ENCODE measurements around the gene ZFYVE27.
A peak's percentile ranks its signal among the peaks of the same experiment; 100 is the strongest.

The ZFYVE27 gene

DNA sequence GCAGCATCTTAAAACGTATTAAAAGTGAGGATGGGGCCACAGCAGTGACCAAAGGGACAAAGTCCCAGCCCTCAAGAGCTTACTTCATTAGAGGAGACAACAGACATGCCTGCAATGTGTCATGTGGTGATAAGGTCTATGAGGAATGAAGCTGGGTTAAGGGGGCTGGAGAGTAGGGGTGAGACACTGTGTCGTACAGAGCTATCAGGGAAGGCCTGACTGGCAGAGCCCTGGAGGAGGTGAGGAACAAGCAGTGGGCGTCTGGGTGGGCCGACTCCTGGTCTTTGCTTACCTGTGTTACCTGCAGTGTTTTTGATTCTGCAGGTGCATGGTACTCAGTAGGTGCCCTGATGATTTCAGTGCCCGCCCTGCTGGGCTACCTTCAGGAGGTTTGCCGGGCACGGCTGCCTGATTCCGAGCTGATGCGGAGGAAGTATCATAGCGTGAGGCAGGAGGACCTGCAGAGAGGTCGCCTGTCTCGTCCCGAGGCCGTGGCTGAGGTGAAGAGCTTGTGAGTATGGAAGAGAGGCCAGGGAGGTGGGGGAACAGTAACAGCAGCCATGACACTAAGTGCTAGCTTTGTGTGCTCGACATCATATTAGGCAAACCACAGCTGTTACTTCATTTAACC lies 7.6 kb downstream of the ZFYVE27 start:
- no peak for DNase-seq

DNA sequence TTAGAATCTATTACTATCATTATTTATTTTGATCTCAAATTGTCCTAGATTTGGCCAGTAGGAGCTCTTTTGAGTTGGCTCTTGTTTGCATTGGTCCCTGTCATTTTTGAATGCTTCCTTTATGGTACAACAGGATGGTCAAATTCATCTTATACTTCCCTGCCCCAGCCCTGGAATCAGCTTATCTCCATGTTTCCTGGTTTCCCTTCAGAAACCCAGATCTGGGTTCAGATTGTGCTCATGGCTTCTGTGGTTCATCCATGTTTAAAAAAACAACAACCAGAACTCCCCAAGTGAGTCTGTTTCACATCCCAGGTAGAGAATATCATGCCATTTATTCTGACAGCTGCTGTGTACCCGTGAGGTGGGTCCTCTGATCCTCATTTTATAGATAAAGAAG lies 10.6 kb downstream of the ZFYVE27 start:
- DNase-seq: no peak

DNA sequence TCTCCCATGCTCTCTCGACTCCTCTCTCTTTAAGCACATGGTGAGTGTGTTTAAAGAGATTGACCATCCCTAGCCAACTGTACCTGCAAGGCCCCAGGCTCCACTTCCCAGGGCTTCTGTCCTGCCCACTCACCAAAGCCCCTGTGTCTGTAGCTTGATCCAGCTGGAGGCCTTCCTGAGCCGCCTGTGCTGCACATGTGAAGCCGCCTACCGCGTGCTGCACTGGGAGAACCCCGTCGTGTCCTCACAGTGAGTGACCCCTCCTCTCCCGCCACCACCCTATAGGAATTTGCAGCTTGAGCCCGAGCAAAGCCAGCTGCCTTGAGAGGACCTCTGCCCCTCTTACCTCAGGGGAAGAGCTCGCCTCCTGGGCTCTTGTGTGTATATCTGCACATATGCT lies 11.2 kb downstream of the ZFYVE27 start:
- DNase-seq: no peak

DNA sequence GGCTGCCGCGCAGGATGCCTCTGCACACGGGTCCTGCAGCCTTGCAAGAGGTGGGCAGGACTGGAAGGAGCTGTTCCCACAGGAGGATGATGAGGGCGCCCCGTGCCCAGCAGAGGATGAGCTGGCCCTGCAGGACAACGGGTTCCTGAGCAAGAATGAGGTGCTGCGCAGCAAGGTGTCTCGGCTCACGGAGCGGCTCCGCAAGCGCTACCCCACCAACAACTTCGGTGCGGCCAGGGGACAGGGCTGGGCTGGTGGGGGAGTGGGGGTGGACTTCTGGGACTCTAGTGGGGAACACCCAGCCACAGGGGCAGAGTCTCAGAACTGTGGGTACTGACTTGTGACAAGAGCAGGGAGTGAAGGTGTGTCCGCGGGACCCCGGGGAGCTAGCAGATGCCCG lies 16.0 kb downstream of the ZFYVE27 start:
- DNase-seq: no peak

DNA sequence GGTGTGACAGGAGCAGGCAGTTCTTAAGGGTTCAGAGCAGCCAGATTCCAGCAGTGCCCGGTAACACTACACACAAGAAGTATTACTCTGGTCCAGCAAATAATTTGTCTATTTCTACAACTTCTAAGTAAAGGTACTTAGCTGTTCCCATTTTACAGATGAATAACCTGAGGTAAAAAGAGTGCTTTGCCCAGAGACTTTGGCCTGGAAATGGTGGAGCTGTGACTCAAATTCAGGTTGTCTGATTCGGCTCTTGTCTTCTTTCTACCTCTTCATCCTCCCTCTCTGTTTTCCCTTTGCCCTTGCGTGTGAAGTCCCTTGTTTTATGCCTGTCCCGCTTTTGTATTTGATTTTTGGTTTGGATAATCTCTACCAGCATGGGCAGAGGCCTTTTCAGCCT lies 17.8 kb downstream of the ZFYVE27 start:
- no peak for DNase-seq

DNA sequence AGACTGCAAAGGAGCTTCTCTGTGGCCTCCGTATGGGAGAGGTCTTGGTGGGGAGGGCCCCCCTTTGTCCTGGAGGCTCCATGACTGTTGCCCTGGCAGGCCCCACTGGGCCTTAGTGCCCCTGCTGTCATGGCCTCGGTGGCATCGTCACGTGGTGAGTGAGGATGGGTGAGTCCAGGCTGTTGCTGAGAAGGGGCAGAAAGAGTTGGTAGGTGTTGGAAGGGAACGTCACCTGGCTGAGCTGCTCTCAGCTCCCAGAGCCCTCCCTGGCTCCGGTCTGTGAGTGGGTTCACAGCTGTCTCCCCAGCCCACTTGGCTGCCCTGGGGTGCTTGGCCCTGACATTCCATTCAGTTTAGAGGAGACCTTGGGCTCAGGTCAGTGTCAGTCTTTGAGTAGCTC lies 18.8 kb downstream of the ZFYVE27 start:
- no peak for DNase-seq

DNA sequence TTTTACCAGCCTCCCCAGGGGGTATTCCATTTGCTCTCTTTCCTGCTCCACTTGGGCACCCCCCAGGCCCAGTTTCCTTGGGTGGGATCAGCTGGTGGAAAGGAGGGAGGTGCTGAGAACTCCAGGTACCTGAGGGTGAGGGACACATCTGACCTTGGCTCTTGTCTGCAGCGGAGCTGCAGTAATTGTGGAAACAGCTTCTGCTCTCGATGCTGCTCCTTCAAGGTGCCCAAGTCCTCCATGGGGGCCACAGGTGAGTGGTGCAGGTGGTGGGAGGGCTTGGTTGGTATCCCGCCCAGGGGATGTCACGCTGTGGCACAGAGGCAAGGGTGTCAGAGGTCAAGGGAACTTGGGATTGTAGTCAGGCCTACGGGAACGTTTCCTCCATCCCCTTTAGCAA lies 20.5 kb downstream of the ZFYVE27 start:
- no peak for DNase-seq

DNA sequence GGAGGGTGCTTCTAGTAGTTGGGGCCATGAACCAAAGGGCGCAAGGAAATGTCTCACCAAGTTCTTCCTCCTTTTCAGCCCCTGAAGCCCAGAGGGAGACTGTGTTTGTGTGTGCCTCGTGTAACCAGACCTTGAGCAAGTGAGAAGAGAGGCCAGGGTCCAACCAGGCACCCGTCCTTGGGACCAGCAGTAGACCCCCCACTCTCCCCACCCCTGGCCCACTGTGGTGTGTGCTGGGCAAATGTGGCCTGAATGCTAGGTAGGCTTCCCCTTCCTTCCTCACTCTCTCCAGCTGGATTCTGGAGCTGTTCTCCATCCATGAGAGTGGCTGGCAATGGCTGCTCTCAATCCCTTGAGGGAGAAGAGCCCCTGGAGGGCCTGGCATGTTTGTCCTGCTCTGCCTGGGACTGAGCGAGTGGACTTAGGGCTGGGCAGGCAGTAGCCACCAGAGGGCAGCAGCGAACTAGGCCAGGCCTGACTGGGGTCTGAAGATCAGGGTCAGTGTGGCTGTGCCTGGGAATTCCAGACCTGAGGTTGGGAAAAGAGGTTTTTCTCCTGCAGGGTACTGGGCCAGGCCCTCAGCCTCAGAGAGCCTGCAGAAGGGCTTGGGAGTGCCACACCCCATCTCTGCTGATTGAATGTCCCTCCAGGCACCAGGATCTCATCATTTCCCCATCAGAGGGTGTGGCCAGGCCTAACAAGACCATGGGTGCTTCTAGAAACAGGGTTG lies 22.4 kb downstream of the ZFYVE27 start:
- peak; percentile 77 for DNase-seq

DNA sequence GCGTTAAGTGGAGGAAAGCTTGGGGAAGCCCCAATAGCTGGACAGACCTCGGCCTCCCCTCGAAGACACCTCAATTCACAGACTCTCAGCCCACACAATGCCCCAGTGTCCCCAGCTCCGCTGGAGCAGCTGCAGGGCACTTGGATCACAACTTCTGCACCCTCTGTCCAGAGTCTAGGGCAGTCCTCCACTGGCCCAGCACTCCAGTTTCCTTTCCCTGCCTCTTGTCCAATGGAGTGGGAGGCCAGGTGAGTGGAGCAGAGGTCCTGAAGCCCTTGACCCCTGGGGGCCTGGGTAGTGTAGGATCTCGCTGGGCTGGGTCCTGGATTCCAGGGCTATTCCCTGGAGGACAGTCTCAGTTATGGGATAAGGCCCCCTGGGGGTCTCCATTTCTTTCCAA lies 23.0 kb downstream of the ZFYVE27 start:
- no peak for DNase-seq

DNA sequence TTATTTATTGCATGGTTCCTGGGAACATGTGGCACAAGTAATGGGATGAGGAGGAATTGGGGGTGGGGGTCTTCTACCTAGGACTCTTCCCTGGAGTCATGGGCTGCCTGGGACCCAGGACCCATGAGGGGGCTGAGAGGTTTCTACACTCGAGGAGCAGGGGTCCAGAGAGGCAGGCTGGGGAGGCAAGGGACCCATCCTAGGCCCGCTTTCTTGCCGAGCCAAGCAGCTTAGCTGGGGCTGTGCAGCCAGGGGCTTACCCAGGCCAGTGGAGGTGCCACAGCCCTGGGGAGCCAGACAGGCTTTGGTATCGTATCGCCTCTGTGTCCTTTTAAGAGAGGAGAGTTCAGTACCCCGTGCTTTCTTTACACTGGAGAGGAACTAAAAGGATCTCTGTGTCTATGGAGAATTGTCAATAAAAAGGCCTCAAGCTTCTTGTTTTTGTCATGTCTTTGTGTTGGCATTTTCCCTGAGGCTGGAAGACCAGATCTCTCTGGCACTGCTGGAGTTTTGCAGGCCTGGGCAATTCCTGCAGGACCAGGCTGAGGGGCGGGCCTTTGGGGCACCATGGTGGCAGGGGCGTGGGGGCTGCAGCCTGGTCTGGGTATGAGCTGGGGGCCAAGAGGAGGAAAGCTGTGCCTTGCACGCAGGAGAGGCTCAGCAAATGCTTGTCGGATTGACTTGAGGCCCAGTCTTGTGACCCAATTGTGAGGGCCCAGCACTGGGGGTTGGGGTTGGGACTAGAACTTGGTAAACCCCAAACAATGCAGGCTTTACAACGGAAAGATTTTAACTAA lies 23.7 kb downstream of the ZFYVE27 start:
- no peak for DNase-seq

DNA sequence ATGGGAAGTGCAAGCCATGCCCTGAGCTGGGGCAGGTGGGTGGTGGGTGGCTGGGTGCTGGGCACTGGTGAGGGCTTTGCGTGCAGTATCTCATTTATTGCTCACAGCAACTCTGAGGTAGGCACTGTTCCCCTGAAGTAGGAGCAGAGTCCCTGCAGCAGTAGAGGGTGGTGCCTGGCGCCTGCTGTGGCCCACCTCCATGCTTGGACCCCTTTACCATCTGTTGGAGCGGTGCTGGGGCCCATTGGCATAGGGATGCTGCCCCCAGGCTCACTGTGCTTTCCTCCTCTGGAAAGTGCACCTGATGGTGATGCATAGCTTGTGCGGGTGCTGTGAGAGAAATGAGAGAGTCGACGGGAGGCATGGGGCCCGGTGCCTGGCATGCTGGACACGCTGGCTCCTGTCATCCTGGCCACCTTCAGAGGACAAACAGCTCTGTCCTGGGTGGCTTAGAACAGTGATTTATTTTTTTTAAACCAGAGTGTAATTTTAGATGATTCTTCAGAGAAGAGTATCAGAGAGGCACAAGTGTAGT lies 24.5 kb downstream of the ZFYVE27 start:
- no peak for DNase-seq

DNA sequence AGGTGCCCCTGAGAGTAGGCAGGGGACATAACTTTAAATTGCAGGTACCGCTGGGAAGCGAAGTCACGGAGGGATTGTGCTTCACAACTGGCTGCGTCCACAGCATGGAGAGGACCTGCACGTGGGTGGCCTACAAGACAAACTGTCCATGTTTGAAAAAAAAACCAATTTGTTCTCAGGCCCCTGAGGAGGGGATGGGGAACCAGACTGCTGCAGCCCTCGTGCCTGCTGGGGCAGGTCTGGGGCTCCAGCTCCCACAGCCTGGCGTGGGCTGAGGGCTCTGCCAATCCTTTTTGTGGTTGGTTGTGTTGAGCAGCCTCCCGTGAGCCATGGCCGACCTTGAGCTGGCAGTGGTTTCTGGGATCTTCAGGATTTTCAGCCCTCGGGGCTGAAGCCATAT lies 25.1 kb downstream of the ZFYVE27 start:
- no peak for DNase-seq

DNA sequence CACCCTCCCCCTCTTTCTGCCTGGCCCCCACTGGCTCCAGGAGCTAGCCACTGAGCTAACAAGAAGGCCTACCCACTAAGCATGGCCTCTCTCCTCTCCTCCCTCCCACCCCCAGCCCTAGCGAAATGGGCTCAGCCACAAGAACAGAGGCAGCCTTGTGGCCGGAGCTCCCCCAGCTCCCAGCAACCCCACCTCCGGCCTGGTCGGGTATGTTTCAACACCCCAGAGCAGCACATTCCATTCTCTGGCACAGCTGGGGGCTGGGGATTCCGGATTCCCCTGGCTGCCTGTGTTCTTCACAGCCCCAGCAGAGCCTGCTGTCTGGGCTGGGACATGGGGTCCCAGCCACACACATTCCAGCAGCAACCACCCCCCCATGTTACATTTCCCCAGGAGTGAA lies 25.9 kb downstream of the ZFYVE27 start:
- DNase-seq: peak; percentile 51

DNA sequence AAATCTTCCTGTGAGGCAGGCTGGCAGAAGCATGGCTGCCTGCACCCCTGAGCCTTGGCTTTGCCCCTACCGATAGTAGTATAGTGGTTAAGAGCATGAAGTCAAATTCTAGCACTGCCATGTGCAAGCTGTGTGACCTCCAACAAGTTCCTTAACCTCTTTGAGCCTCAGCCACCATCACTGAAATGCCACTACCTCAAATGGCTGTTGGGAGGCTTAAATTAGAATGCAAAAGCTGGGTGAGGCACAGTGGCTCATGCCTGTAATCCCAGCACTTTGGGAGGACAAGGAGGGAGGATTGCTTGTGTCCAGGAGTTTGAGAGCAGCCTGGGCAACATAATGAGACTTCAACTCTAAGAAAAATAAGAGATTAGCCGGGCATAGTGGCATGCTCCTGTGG lies 26.5 kb downstream of the ZFYVE27 start:
- no peak for DNase-seq

DNA sequence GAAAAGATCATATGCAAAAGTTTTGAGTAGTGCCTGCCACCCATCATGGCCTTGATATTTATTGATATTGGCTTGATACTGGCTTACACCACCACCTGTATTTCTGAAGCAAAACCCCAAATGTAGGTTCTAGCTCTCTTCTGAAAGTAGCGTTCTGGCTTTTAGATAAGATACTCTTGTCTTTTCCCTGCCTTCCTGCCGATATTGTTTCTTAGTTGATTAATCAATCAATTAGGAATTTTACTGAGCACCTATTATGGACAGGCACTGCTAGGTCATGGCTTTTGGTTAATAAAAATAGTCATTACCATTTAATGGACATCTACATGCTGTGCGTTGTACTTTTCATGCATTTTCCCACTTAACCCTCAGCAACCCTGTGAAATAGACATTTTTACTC lies 27.0 kb downstream of the ZFYVE27 start:
- DNase-seq: no peak

DNA sequence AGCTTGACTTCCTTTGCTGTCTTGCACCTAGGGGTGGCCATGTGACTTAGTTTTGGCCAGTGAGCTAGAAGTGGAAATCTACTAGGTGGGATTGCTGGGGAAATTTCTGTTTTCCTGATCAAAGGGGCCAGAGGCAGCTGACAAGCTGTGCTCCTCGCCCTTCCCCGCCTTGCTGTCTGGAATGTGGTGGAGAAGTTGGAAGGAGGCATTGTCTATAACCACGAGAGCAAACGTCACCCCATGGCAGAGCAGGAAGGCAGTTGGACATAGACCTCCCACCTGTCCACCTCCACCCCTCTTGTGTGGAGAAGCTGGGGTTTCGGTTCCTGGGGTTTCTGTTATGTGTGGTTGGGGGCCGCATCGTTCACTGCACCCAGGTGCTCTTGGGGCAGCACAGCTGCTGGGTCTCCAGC lies 27.6 kb downstream of the ZFYVE27 start:
- no peak for DNase-seq

DNA sequence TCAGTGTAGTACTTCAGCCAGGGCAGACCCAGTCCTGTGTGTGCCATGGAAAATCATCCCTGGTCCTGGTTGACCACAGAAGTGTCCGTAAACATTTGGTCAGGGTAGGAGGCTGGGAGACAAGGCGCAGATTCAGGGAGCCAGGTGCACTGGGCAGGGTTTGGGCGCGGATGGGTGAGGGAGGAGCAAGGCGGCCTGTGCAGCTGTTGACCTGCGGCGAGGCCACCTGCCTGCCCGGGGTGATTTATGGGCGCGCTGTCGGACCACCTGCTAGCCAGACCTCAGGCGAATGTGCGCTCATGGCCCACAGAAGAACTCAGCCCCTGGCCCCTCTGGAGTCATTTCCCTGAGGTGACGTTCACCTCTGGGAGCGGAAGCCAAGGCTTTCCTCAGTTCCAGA lies 28.3 kb downstream of the ZFYVE27 start:
- peak; percentile 49 for DNase-seq

DNA sequence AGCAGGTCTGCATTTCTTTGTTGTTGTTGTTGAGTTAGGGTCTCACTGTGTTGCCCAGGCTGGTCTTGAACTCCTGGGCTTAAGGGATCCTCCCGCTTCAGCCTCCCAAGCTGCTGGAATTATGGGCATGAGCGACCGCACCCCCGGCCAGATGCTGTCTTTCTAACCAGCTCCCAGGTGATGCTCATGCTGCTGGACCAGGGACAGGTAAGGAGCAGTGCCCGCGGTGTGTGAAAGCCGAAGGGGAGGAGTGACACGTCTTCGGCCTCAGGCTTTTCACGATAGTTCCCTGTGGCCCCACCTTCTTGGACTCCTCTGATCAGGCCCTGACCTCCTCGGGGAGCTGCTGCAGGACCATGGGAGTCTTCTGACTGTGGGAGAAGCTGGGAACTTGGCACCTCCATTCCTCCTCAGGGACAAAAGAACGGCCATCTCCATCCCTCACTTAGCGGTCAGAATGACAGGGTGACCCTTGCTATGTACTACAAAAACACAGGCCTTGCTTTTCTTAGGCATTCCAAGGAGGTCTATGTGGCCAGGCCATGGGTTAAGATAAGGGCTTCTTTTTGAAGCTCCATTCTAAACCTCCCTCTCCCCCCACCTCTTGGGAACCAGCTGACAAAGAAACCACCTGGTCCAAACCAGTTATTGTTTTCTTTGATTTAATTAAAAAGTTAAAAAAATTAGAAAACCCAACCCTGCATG lies 29.3 kb downstream of the ZFYVE27 start:
- DNase-seq: no peak

DNA sequence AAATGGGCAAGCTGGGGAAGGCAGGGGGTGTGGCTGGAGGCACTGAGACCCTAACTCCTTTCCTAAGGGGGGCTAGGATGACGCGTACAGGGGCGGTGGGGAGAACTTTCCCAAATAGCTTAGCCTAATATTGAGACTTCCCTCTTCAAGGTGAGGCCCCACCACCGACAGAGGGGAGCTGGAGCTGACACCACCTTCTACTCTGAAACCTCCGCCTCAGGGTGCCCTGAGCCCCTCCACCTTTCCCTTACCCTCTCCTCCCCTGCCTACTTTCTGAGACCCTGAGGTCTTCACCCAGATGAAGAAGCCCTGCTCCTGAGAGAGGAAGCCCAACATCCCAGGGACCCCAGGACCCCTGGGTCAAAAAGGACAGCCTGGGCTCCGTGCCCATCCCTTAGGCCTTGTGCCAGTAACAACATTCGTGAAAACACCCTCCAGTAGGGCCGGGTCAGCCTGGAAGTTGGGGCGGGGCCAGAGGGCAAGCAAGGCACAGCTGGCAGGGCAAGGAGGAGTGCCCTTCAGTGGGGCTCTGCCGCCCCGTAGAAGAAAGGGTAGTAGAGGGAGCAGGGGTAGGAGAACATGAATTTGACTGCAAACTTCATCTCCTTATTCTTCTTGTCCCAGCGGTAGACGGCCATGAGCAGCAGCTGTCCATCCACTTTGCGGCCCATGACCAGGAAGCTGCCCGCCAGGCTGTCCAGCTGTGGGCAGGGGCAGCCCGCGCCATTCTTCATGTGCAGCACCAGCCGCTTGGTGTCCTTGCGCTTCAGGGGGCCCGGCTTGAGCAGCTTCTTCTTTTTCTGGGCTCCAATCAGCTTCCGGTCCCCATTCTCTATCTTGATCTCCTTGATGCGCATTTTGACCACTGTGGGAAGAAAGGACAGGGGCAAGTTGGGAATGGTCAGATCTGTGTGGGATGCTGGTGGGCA lies 30.3 kb downstream of the ZFYVE27 start:
- no peak for DNase-seq

DNA sequence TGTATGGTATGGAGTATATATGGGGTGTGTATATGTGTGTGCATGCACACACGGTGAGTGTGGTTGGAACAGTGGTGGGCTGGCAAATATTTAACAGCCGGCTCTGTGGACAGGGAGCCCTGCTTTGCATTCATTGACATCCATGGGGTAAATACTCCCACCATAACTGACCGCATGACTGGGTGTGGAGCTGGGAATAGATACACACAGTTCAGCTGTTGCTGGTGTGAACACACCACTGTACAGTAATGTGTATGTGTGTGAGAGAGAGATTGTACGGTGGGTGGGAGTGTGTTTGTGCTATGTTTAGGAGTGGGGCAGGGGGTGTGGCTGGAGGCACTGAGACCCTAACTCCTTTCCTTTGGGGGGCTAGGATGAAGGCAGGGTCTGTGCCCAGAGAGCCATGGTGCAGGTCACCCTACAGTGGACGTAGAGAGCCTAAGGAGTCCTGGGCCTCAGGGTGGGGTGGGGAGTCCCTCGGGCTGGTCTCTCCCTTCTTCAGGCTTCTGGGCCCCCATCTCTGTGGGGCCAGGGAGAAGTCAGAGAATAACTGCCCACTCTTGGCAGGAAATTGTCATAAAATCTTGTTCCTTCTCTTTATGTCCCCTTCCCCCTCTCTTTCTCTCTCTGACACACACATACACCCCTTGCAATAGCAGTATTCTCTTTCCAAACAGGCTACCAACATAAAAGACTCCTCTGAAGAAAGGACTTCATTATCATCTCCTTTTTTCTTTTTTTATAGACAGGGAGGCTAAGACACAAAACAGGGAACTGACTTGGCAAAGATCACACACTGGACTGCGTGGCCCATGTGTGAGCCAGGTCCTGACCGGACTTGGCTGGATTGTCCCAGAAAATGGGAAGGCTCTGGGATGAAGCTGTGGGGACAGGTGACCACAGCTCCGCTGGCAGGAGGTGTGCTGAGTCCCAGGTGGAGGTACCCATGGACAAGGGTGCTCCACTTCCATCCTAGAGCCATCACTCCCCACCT lies 31.7 kb downstream of the ZFYVE27 start:
- no peak for DNase-seq

DNA sequence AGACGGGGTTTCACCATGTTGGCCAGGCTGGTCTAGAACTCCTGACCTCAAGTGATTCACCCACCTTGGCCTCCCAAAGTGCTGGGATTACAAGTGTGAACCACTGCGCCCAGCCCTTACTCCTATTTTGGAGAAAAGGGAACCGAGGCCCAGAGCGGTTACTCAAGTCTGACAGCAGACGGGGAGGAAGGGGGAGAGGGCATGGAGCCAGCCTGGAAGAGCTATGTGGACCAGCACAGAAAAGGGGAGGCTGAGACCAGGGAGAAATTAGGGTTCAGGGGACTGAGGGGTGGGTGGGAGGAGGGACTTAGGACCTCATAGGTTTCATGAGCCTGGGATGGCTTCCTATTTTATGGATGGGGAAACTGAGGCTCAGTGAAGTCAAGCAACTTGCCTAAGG lies 33.3 kb downstream of the ZFYVE27 start:
- no peak for DNase-seq
